ENCODE data around the gene DRG2.

The DRG2 gene

DNA sequence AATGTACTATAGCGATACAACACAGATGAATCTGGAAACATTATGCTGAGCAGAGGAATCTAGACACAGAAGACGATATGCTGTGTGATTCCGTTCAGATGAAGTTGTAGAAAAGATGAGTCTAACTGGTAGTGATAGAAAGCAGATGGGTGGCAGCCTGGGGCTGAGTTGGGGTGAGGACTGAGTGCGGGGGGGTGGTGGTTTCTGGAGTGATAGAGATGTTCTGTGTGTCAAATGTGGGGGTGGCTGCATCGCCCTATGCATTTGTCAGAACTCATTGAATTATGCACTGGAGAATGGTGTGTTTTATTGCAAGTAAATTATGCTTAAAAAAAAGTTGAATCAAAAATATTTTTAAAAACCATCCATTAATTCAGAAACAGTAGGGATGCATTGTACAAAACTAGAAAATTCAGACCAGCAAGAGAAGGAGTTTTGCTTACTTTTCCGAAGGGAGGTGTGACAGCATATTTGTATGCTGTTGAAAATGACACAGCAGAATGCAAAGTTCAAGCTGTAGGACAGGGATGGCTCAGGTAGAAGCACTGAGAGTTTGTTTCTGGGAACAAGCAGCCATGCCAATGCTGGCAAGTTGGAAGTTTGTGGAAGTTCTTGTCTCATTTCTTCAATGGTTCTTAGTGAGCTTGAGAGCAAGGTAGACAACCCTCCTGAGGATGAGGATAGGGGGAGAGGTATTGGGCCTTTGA is 13.0 kb upstream of the DRG2 start:
- no peak for DNase-seq (ENCODE audit: low read depth in 2 of 2)

DNA sequence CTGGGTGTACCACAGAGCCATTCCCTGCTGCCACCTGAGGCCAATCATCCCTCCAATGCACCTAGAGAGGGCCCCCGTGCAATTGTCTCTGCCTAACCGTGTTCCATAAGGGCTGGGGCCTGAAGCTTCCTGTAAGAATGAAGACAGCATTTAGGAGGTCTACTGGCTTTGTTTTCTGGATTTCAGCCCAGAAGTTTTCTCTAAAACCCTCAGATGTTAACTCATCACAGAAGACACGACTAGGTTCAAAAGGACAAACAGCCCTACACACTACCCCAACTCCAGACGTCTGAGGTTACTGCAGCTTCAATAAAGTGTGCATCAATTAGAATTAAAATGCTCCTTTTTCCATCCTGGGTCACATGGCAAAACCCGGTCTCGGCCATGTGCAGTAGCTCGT is 10.8 kb upstream of the DRG2 start:
- DNase-seq (ENCODE audit: low read depth in 2 of 2): no peak

DNA sequence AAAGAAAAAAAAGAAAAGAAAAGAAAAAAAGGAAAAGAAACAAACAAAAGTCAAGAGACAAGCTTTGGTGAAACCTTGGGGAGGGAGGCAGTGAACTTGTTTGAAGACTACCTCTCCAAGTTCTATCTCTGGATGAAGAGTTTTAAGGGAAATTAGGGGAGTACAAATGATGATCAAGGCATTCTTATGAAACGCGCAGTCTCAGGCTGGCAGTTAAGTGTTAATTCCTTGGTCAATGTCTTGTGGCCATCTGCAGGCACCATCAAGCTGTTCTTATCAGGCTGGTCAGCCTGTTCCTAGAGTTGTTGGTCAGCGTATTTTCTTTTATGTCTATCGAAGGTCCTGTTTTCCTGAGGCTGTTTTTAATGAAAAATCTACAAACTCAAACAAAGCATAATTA is 8.2 kb upstream of the DRG2 start:
- DNase-seq (ENCODE audit: low read depth in 2 of 2): no peak

DNA sequence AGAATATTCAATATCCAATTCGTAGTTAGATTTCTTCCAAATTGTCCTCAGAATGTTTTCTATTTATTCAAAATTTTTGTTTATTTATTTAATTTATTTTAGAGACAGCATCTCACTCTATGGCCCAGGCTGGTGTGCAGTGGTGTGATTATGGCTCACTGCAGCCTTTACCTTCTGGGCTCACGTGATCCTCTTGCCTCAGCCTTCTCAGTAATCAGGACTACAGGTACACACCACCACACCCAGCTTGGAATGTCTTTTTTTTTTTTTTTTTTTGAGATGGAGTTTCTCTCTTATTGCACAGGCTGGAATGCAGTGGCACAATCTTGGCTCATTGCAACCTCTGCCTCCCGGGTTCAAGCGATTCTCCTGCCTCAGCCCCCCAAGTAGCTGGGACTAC is 3.5 kb upstream of the DRG2 start:
- DNase-seq (ENCODE audit: low read depth in 2 of 2): no peak

DNA sequence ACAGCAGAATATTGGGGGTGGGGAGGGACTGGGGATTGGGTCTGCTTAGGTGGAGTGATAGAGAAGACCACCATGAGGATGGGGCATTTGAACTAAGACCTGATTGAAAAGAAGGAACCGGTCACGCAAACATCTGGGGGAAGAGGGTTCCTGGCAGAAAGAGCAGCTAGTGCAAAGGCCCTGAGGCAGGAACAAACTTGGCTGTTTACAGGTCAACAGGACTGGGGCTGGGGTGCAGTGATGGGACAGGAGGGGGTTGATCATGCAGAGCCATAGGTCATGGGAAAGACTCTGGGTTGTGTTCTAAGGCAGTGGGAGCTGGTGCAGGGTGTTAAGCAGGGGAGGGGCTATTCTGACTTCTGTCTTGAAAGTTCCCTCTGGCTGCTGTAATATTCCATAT is 1.9 kb downstream of the DRG2 start:
- no peak for DNase-seq (ENCODE audit: low read depth in 2 of 2)

DNA sequence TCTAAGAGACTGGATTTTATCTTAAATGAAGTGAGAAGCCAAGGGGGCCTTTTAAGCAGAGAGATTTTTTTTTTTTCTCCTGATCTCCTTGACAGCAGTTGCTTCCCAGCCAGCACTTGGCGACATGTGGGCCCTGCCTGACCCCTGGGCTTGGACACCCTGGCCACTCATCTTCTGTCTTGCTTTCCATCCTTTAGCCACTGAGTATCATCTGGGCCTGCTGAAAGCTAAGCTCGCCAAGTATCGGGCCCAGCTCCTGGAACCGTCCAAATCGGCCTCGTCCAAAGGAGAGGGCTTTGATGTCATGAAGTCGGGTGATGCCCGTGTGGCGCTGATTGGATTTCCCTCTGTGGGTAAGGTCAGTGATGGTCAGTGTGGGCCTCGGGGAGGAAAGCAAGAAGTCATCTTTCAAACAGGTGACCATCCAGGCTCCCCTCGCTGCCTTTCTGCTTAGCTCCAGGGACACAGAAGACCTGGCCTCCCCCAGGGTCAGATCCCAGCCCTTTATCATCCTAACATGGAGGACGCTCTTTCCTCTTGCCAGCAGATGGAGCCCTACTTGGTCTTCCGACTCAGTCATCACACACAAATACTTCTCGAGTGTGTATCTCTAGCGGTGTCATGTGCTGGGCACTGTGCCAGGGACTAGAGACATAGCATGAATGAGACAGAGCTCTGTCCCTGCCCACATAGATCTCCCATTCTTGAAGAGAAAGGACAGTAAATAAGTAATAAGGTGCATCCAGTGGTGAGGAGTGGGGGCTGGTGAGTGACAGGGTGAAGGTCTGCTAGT is 6.1 kb downstream of the DRG2 start:
- no peak for DNase-seq (ENCODE audit: low read depth in 2 of 2)

DNA sequence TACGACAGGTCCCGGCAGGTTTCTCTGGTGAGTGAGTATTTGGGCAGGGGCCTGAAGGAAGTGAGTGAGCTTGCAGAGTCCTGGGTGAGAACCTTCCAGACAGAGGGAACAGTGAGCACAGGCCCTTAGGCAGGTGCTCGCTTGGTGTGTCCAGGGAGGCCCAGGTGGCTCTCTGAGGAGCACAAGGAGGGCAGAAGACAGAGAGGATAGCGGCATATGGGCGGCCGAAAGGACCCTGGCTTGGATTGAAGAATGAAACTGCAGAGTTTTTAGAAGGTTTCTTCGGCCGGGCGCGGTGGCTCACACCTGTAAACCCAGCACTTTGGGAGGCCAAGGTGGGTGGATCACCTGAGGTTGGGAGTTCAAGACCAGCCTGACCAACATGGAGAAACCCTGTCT is 6.7 kb downstream of the DRG2 start:
- DNase-seq (ENCODE audit: low read depth in 2 of 2): no peak

DNA sequence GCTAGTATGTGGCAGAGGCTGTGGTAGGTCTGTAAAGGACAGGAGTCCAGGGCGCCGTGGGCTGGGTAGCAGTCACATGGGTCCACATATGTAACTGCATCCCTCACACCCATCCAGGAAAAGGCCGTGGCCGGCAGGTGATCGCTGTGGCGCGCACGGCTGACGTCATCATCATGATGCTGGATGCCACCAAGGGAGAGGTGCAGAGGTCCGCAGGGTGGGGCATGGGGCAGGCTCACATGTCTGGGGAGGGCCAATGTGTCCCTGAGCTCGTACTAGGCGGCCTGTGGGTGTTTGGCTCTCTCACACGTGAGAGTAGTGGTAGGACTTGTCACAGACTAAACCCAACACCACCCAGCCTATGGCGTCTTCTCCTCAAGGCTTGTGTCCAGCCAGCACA is 11.8 kb downstream of the DRG2 start:
- DNase-seq (ENCODE audit: low read depth in 2 of 2): no peak

DNA sequence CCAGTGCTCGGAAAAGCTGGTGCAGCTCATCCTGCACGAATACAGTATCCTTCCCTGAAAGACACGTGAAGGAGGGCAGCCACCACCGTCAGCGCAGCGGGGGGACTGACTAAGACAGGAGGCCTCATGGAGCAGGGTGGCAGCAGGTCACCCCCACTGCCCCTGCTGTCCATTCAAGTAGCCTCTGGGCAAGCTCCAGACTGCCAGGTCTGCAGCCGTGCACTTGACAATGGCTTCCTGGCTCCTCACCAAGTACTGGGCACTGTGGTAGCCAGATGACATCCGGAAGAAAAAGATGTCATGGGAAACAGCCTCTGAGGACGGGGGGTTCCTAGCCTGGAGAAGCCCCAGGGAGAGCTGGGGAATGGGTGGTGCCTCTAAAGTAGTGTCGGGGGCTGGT is 12.9 kb downstream of the DRG2 start:
- DNase-seq (ENCODE audit: low read depth in 2 of 2): no peak

DNA sequence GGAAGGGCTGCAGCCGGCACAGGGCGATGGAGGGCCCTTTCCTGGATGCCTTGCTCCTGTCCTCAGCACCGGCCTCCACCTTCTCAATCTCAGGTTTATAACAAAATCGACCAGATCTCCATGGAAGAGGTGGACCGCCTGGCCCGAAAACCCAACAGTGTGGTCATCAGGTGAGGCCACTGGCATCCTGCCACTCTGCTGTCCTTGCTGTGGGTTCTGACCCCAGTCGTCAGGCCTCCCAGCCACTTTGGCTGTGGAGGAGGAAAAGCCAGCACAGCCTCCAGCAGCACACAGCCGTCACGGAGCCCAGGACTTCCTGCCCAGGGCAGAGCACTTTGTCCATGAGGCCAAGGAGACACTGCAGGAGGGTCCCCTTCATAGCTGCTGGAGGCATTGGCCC is 14.1 kb downstream of the DRG2 start:
- DNase-seq (ENCODE audit: low read depth in 2 of 2): no peak

DNA sequence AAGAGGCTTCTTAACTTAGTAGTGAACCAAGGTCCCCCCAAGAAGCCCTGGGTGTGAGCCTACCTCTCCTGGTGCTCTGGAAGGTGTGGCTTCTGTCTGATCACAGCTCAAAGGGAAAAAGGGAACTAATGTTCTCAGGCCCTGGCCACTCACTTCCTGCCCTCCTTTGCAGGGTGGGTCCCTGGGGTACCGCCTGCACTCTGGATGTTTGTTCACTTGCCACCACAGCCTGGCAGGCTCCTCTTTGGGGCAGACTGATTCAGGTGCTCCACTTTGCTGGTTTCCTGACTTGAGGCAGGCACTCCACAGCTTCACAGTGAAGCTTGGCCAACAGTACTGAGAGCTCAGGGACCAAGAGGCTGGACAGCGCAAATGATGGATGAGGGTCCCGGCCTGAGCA is 14.9 kb downstream of the DRG2 start:
- DNase-seq (ENCODE audit: low read depth in 2 of 2): no peak

DNA sequence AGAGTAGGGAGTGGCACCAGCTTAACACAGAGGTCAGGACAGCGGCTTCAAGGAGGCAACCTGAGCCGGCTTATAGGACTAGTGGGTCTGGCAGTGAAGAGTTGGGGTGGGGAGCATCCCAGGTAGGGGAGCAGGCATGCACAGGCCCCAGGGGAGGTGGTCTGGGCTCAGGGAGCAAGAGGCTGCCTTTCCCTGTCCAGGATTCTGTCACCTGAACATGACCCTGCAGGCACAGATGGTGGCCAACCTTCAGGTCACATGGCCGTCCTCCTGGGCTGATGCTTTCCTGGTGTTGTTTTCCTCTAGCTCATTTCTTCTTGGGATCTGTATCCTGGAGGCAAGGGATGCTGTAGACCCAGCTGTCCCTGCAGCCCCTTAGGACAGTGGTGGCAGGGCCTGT is 17.3 kb downstream of the DRG2 start:
- no peak for DNase-seq (ENCODE audit: low read depth in 2 of 2)

DNA sequence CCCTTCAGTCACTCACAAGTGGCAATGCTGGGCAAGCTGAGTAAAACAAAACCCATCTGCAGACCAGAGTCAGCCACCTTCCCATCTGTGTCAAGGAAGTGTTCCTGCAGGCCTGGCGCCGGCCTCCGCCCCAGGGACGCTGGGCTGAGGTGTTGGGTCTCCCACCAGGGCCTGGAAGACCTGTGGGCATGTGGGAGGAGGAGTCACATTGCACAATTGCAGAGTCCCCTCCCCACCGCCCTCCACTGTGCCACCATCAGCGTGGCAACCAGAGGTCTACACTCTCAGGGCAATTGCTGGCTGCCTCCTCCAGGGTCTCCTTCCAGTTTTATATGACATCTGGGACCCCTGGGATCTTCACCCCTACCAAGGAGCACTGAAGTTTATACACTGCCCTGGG is 17.8 kb downstream of the DRG2 start:
- no peak for DNase-seq (ENCODE audit: low read depth in 2 of 2)

DNA sequence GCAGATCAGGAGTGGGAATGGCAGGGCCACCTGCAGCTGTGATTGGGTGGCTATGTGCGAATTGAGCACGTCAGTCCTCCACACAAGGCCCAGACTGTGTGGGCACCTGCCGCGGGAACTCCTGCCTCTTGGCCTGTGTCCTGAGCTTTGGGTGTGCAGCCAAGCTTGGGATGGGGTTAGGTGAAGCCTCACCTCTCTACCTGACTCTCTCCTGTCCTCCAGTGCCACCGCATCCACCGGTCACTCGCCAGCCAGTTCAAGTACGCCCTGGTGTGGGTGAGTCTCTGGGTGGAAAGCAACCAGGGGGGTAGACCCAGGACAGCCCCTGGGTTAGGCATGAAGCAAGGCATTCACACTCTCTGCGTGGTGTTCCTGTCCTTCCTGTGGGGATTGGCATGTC is 18.5 kb downstream of the DRG2 start:
- DNase-seq (ENCODE audit: low read depth in 2 of 2): no peak

DNA sequence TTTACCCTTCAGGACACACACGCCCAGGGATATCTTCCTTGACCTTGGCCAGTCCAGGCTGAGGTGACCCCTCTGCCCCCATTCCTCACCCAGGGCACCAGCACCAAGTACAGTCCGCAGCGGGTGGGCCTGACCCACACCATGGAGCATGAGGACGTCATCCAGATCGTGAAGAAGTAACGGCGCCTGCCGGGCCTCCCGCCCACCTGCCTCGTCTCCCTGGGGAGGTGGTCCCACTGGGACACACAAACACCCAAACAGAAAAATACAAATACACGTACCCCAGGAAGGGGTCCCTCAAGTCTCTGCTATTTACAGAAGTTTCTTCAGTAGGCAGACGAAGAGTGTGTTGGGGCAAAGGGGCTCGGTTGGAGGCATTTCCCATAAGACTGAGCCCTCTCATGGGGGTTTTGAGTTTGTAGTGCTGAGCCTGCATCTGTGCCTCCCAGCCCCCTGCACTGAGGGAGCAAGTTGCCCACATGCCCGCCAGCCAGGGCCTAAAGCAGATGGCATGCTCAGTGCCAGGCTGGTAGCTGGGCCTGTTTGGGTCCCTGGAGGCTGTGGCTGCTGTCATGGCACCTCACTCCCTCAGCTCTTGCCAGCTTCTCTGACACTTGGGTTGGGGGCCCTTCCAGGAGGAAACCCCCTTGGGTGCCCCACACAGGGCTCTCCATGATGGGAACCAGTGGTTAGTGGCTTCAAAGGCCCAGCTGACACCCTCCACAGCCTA is 19.5 kb downstream of the DRG2 start:
- DNase-seq (ENCODE audit: low read depth in 2 of 2): no peak

DNA sequence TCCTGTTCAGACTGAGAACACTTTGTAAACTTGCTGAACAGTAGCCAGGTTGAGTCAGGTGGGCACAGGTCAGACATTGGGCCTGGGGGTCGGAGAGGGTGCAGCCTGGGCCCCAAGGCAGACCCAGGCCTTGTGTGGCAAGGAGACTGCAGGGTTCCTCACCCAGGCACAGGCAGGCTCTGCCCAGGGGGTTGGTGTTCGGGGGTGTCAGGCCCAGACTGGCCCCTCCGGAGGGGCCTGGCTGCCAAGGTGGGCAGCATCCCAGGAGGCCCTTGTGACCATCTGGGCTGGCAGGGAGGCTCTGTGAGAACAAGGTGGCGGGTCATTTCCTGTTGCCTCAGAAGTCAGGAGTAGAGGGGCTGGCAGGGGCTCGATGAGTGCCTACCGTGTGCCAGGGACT is 20.2 kb downstream of the DRG2 start:
- no peak for DNase-seq (ENCODE audit: low read depth in 2 of 2)

DNA sequence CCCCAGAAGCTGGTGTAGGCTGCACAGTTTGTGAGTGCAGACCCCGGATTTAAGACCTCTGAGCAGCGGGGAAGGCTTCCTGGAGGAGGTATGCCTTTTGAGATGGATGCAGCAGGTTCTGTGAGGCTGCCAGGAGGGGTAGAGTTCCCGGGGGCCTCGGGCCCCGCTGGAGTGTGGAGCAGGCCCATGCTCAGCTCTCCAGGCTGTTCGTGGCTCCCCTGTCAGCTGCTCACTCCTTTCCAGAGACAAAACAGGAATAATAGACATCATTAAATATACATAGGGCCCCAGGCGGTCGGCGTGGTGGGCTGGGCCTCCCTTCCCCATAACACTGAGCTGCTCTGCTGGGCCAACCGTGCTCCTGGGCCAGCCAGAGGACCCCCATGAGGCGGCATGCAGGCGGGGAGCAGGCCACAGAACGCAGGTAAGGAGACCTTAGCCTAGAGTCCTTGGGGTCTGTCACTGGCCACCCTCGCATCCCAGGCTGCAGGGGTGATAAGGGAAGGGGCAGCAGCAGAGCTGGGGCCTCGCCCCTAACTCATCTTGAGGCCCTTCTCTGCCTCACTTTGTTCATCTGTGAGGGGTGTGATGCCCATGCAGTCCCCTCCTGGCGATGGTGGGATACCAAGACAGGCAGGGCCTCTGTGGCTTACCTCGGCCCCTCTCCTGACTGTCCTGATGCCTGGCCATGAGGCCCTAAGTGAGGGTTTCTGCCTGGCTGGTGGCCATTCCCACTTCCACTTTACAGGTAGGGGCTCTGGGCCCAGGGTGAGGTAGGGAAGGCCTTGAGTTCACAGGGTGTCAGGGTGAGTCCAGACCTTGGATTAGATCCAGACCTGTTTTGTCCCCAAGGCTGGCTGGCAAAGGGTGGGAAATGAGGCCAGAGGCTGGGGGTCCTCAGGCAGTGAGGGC is 20.9 kb downstream of the DRG2 start, which contains the start of gene MYO15A:
Gene MYO15A (plus strand): TSS at position 356 of the 912 bp plus-strand sequence. CDS start 10,045 bp downstream, outside the sequence.
- no peak for DNase-seq (ENCODE audit: low read depth in 2 of 2)

DNA sequence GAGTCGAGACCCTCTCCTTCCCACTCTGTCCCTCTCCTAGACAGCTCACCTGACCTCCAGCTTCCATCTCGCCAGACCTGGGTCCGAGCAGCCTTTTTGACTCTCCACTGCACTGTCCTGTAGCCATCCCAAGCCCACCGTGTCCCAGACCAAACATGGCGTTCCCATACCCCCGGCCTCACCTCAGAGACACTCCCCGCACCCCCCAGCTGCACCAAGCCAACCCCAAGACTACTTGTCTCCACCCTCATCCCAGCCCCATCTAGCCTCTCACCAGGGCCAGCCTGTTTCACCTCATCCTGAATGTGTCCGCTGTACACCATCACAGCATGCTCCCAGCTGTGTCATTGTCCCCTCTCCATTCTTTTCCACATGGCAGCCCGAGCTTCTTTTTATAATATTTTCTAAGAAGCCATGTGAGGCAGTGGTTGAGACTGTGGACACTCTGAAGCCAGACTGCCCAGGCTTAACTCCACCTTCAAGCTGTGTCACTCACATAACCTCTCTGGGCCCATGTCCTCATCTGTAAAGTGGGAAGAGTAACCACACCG is 22.3 kb downstream of the DRG2 start:
- no peak for DNase-seq (ENCODE audit: low read depth in 2 of 2)

DNA sequence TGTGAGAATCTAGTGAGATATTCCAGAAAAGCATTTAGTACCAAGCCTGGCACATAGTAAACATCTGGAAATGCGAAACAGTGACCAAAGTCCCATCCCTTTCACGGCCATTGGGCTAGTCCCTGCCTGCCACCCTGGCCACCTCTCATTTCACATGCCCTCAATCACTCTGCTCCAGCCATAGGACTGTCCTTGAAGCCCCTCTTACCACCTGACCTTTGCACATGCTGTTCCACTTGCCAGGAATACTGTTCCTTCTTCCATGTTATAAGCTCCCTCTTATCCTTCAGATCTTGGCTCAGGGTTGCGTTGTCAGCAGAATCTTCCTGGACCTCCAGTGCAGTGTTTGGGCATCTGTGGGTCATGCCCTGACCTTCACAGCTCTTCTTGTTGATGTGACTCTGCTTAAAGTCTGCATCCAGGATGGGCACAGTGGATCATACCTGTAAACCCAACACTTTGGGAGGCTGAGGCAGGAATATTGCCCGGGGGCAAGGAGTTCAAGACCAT is 22.9 kb downstream of the DRG2 start:
- no peak for DNase-seq (ENCODE audit: low read depth in 2 of 2)

DNA sequence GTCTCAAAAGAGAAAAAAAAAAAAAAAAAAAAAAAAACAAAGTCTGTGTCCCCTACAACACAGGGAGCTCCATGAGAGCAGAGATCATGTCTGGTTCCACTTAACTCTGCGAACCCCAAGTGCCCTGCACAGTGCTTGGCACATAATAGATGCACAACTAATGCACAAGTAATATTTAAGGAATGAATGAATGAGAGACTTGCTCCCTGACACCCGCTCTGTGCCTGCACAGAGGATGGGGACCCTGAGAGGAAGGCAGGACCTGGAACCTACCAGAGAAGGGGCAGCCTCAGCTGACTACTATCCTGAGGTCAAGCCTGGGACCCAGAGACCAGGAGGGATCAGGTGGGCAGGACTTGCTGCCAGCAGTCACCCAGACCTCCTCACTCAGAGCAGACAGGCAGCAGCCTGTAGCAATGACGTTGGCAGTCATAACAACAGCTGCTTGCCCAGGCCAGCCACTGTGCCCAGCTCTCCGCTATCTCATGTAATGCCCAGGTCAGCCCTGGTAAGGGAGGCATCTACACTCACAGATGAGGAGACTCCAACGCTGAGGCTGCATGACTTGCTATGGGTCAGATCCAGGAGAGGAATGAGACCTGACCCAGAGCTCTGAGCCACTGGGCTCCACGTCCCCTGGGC is 23.7 kb downstream of the DRG2 start:
- no peak for DNase-seq (ENCODE audit: low read depth in 2 of 2)

DNA sequence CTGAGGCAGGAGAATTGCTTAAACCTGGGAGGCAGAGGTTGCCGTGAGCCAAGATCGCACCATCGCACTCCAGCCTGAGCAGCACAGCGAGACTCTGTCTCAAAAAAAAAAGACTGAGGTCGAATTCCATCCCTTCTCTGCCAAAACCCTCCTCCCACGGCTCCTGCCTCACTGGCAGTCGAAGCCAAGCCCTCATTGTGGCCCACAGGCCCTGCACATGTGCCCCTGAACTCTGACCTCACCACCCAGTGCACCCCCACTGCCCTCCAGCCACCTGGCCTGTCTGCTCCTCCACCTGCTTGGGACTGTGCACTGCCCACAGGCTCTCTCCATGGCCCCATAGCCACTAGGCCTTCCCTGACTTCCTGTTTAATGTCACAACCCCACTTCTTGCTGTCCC is 27.8 kb downstream of the DRG2 start:
- DNase-seq (ENCODE audit: low read depth in 2 of 2): no peak

Measured in stimulated activated CD8-positive, alpha-beta memory T cell treated with anti-CD3 and anti-CD28 coated beads, Interleukin-2, amount 100 ng/mL, for 1 hour (primary cell).